Measurements from ENCODE around the gene BOD1L2.

Gene BOD1L2

DNA sequence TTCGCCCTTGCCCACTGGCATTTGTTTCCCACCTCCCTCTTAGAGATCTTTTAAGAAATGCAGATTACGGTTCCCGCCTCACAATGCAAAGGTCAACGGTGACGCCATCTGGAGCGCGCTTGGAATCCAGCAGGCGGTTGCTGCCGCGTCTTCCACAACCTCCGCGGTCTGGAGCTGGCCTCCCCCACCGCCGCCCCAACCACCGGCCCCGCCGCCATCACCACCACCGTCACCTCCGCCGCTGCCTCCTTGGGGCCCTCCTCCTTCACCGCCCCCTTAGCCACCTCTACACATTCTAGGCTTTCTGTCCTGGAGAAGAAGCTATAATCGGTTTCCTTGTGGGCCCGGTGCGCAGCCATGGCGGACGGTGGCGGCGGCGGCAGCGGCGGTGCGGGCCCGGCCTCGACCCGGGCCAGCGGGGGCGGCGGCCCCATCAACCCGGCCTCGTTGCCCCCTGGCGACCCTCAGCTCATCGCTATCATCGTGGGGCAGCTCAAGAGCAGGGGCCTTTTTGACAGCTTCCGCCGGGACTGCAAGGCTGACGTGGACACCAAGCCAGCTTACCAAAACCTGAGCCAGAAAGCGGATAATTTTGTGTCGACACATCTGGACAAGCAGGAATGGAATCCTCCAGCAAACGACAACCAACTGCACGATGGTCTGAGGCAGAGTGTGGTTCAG, at the start of gene BOD1L2:
Gene BOD1L2 (plus strand): TSS at position 132 of the 681 bp plus-strand sequence. CDS start 226 bp downstream, at position 358.
- DNase-seq = no peak

DNA sequence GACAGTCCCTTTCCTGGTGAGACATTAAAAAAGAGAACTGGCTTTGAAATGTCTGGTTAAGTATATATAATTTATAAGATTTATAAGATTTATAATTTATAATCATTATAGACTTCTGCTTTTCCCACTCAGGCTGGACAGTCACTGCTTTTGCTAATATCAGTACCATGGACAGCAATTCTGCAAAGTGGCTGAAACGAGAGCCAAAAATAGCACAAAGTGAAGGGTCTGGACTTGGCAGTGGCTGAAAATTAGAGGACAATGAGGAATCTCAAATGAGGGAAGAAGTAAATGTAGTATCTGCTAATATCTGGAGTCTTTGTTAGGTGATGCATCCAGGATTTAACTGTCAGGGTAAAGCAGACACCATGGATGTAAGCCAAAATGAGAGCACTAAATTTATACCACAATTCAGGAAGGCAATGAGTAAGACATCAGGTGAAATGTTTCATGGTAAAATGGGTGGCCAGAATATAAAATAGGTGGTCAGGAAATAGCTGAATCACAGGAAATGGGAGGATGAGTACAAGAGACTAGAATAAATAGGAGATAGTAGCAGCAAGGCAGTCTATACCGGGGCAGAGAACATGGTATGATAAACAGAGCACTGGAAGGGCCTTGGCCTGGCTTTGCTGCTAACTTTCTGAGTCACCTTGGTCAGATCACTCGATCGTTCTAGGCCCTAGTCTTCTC, 39.6 kb upstream of the BOD1L2 start:
- DNase-seq = no peak

DNA sequence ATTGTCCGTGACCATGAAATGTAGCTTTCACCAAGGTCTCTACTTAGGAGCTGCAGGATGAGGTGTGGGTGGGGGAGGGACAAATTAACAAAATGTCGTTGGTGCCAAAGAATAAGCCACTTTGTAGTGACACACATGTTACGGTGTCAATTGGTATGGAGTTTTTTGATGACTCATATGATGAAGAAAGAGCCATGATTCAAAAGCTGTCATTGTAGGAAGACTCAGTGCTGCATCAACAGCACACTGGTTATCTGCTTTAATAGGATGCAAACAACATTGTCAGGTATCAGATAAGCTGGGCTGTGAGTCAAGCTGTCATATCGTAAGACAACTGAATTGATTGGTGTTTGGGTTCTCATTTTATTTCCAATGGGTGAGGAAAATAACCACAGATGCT, 36.6 kb upstream of the BOD1L2 start:
- no peak for DNase-seq

DNA sequence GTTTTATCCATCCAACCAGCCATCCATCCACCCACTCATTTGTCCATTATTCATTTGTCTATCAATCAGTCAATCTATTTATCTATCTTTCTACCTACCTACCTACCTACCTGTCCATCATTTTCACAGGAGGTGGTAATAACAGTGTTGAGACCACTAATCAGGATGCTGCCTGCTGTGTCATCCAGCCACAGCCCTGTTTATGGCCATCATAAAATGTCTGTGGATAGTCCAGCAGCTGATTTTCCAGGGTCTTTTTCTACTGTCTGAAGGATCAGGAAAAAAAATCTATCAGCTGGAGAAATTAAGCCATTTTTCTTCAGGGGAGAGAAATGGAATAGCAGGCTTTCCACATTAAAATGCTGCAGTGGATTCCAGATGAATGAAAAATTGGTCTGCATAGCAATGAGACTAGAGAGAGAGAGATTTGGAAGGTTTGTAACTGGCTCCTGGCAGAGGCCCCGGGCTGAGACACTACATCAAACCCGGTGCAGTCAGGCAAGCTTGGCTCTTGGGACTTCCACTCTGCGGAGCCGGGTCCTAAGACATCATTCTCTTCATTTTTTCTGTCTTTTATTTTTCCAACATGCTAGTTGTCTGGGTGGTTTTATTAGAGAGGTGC, 33.0 kb upstream of the BOD1L2 start:
- no peak for DNase-seq

DNA sequence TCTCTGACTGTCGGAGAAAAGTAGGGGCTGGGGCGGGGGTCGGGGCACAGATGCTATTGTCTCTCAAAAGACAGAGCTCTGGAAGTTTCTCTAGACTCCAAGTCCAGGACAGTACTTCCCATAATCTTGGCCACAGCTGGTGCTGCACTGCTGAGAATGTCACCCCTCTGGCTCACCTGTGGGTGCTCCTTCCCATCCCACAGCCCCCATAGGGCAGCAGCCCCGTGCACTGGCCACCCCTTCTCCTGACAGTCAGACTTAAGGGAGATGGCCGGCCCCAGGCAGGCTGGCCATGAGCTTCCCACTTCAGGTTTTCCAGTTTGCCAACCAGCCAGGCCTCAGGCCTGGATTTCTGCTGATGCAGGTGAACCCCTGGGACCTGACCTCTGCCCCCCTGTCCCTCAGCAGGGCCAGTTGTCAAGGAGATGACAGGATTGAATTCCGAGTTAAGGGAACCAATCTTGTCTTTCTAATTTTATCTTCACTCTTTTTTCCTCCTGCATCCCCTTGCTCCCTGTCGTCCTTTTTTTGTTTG, 30.2 kb upstream of the BOD1L2 start:
- no peak for DNase-seq

DNA sequence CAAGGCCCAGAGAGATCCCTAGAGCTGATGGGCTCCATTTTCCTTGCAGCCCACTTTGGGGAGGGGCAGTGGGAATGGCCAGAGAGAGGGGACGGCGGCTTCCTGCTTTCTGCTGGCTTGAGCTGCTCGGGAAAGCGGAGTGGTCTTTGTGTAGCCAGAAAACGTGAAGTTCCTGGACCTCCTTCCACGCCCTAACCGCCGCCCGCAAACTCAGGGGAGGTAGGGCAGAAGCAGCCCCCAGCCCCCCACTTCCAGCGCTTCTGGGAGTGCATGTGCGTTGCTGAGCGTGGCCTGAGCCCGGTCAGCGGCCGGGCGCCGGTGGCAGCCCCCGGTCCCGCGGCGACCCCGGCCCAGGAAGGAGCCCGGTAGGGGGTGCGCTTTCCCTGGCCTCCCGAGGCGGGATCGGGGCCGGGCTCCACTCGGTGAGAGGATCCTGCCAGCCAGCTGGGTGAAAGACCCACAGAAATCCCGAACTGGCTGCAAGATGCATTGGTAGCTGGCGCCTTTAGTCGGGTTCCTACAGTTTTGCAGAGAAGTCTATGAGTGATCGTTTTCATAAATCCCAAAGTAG, 25.3 kb upstream of the BOD1L2 start:
- DNase-seq = no peak

DNA sequence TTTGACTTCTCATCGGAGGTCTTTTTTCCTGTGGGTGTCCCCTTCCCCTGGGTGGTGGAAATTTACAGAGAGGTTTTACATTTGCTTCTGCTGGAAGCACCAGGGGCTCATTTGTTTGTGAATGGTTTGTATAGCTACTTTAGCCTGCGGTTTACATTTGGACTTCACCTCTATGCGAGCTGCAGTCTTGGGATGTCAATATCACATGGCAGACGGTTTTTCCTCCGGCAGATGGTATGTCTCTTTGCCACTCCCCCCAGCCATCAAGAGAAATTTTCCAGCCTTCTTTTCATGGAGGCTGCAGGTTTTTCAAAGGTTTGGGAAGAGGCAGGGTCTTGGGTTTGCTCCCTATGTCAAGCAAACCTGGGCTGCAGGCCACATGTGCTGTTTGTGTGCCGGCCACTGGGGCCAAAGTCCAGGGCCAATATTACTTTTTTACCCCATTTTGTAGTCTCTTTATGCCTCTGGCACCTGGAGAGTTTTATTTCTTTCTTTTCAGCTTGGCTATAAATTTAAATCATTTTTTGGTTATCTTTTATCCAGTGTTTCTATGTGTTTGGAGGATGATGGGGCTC, 23.9 kb upstream of the BOD1L2 start:
- DNase-seq = no peak

DNA sequence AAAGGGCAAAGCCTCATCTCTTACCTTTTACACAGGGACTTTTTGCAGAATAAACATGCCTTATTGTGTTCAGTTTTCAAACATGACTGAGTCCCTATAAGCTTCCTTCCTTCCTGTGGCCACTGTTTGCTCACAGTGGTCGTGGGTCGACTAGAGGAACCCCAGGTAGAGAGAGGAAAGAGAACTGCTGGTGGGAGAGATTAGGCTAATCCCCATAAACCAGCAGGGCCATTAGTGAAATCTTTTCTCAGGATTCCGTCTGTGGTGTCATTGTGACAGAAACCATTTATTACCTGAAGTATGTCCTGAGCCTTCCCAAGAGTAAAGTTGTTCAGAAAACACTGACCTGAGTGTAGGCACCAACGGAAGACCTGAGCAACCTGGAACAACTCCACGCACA, 21.3 kb upstream of the BOD1L2 start:
- no peak for DNase-seq

DNA sequence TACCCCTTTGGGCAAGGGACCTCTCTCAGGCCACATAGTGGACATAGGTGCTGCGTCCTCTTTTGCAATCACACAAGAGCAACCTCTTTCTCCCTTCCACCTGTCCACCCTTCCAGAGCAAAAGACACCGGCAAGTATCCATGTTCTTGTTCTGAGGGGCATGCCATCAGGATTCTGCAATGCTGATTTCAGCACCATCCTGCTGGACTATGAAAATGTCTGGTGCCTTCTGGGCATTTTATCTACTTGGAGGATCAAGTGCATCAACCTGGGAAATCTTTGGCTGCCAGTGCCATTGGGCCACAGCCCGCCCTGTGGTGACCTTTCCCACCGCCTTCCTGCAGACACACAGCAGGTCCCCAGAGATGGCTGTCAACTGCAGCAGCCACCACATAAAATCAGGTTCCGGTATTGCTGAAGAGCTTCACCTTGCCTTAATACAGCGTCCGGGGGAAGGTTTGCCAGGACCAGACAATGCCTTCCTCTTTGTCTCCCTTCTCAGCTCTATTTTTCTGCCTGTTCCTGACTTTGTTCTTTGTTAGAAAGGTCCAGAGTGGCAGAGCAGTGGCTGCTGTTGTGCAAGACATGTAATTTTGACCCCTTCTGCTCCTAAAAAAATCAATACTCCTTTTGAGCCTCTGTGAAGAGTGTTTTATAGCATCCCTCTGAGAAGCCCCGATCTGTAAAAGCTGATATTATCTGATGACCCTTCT, 18.5 kb upstream of the BOD1L2 start:
- no peak for DNase-seq

DNA sequence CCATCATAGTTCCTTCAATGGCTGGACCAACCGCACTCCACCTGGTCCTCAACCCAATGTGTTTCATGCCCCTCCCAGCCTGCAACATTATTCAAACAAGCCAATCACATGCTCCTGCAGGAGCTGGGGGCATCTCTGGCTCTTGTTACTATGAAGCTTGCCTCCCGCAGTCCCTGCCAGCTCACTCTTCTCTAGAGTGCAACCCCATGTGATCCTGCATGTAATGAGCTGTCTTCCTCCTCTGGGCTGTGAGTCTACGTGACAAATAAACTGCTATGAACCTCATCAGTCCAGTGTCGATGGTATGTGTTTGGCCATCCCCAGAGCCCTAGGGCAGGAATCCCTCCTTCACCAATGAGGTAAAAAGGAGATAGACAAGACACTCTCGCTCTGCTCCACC, 15.8 kb upstream of the BOD1L2 start:
- no peak for DNase-seq

DNA sequence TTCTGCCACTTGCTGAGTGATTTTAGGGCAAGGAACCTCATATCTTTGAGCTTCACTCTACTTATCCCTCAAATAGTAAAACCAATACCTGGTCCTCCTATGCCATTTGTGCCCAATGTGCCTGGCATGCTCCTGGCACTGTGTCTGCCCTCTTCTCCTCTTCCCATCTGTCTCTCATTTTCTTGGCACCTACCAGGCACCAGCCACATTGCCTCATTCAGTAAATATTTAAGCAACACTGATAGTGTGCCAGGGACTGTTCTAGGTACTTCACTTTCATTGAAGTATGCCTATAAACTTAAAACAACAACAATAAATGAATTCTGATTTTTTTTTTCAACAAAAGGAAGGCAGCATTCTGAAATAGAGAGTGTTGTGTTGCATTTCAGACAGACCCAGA, 15.1 kb upstream of the BOD1L2 start:
- DNase-seq = peak; percentile 60

DNA sequence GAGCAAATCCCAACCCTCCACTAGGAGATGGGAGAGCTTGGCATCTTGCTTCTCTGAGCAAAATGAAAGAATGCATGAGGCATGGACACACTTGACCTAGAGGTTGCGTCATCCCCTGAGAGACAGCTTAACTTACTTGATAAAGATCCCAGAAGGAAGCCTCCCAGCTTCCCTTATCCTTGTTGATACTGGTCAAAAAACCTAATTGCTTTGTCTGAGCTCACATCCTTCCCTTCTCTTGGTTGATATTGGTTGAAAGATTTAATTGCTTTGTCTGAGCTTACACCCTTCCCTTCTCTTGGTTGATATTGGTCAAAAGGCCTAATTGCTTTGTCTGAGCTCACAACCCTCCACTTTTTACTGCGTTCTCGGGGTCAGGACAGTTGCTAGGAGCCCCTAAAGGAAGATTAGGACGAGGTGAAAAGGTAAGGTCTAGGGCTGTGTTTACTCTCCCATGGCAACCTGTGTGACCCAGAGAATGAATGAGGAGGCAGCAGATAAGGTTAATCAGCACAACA, 12.2 kb upstream of the BOD1L2 start:
- DNase-seq = no peak

DNA sequence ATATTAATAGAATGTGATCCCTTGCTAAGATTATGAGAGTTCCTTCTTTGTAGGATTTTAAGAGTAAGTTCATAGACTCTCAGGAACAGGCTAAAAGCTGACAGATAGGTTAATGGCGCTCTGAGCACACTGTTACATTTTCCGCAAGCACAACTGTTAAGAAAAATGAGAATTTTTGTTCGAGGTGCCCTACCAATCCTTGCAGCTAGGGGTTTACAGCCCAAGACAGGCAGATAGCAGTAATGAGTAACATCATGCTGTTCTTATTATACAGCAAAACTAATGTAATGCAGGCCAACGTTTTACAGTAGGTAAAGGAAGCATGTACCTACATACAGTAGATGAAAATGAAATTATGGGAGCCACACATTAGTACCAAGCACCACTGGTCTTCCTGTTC, 11.2 kb upstream of the BOD1L2 start:
- DNase-seq = no peak

DNA sequence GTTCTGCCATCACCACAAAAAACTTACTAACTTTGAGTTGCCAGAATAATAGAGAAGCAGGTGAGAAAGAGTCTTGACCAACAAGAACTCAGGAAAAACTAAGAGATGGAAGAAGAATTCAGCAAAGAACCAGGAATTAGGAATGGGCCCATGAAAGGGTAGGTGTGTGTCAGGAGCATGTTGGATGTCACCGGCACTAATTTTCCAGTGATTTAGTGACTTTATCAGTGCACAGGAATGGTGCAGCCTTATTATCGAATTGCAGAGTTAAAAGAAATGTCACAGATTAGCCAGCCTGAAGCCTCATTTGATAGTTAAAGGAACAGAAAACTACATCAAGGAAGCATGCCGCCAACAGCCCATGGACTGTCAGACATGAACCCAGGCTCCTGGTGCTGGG, 9.0 kb upstream of the BOD1L2 start:
- no peak for DNase-seq

DNA sequence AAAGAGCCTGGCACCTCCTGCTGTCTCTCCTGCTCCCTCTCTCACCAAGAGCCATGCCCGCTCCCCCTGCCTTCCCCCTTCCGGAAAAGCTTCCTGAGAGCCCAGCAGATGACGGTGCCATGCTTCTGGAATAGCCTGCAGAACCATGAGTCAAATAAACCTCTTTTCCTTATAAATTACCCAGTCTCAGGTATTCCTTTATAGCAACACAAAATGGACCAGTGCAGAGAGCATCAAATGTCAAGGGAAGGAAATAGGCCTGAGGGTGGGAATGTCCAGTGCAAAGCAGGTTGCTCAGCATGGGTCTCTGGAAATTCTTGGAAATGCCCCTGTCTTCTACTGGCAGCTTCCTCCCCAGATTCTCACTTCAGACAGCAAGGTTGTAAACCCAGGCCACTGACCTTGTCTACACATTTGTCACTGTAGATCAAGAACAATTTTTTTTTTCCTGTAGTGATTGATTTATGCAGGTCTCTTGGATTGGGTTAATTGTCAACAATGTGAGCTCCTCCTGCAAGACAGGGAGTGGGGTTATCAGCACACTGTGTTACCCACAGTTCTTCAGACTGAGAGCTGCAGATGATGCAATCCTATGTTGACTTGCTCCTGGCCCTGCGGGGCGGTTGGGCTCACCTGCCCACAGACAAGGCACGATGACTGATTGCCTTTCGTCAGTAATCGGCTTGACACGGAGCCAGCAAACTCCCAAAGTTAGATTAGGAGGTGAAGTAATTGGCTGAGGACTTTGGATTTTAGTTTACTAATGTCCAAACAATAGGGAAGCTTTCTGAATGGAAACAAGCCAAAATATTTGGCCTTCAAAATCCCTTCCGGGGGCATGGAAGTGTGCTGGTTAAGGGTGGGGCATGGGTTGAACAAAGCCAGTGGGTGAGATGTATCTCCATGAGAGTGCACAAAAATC, 5.4 kb upstream of the BOD1L2 start:
- DNase-seq = peak; percentile 88

DNA sequence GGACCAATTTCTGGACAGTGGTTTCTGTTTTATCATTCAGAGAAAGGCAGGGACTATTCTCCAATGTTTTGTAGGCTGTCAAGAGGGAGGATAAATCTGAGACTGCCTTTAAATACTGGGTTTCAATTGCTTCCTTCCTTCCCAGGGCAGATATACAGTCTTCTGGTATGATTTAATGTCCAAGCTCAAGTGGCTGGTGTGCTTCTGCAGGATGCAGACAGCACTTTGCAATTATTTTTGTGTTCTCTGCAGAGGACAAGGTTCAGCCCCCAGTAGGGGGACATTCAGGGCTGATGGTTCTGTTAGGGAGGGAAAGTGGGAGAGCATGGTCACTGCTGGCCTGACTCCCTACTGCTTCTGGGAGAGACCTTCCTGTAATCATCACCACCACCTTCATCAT, 4.6 kb upstream of the BOD1L2 start:
- no peak for DNase-seq

DNA sequence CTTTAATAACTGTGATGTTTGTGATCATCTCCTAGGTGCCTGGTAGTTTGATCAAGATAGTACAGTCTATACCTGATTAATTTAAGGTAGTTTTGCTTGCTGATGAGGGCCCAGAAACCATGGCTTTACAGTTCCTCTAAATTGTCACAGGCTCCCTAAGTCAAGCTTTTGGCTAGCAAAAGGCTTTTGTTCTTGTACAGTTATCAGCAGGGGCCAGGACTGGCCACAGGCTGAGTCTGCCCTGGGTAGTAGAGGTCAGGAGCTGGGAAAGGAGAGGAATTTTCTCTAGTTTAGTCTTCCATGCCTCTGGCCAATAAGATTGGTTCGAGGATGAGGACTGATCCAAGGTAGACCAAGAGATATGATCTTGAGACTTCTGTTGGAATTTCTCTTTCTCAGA, 3.6 kb upstream of the BOD1L2 start:
- DNase-seq = no peak

DNA sequence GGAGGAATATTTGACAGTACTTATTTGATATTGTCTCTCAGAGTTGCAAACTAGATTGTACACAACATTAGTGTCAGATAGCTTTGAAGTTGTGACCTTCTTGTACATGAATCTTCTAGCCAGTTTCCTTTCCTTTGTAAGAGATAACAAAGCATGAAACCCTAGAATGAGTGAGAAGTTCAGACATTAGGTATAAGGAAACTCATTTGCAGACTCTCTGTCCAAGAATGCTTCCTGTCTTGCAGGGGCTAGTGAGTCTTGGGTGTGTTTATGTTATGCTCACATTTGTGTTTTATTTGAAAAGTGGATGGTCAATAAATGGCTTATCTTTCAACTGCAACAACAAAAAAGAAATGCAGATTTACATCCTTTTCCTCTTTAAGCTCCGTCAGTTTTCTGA, 1.4 kb downstream of the BOD1L2 start:
- no peak for DNase-seq

DNA sequence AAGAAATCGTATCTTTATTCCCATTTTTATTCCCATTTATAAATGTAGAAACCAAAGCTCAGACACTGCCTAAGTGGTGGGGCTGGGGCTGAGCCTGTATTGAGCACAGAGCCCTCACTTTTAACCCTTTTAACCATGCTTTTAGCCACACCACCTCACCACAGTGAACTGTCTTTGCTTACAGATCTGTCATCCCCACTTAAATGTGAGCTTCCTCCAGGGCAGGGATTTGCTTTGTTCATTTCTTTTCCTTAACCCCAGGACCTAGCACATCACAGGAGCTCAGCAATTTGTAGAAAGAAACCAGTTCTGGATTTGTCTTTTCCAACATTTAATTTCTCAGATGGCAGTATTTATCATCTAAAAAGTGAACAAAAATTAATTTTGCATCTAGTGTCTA, 2.2 kb downstream of the BOD1L2 start:
- DNase-seq = no peak

DNA sequence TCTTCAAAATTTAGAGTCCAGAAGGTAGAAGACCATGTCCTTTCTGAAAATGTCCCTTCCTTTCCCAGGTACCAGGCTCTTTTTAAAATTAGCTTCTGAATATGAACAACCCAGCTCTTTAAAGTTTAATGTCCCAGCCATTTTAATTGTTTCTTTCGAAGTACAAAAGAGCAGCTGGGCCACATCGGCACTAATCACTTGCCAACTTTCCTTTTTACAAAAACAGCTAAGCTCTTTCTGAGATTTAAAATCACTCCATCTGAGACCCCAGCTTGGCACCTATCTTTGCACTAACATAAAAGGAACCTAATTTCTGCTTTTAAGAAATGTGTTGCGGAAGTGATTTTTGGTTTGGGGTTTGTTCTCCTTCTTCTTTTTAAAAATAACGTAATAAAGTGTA, 2.6 kb downstream of the BOD1L2 start:
- DNase-seq = no peak

DNA sequence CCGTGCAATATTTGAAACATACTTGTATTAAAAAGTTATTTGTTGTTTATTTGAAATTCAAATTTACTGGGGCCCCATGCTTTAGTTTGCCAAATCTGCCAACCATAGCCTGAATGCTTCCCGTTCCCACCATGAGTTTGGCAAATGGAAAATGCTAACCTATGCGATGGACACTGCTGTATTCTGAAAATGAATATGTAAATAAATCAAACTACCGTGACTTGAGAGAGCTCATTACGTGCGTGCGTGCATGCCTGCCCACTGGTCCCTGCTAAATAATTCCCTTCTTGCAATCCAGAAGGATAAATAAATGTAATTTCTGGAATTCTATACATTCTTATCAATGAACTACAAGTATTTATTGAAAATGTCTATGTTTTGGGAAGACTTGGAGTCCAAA, 3.2 kb downstream of the BOD1L2 start:
- DNase-seq = no peak

Measured in DMS153 (cell line).